ENCODE measurements around the gene ORMDL3. TPM values are rescaled to one million over a fixed set of nuclear protein-coding genes. Genes with fewer than 3 reads are reported as not detected.

ORMDL3 gene
- polyA plus RNA-seq, 1 donor from 2014 or later = 90.1 TPM

- H3F3A ChIP-seq (ENCODE audit: insufficient read depth, low read length, poor library complexity, severe bottlenecking) = no peaks in the 10 kb centered on the region
- H3K27me3 ChIP-seq (ENCODE audit: insufficient read depth, low read depth, low read length) = no peaks in the 10 kb centered on the region
- peak overlapping the region; percentile 70 for H3K4me2 ChIP-seq (ENCODE audit: low read length)
- H3K36me3 ChIP-seq (ENCODE audit: insufficient read depth, low read length) = no peaks in the 10 kb centered on the region
- H4K20me1 ChIP-seq (ENCODE audit: insufficient read depth) = no peaks in the 10 kb centered on the region
- peaks cover 15% of the 10 kb centered on the region for H3K79me2 ChIP-seq (replicated peaks; ENCODE audit: insufficient read depth, low read length)
- no peak overlapping the region for H3K27ac ChIP-seq (ENCODE audit: low read length)
- H3K9ac ChIP-seq (ENCODE audit: low read length) = peak overlapping the region; percentile 84
- peak overlapping the region; percentile 73 for H3K4me3 ChIP-seq (ENCODE audit: low read length)
- no peak for TF ChIP-seq EP300 (conservative IDR thresholded peaks at IDR 0.05; ENCODE audit: poor library complexity, severe bottlenecking)
- no peak for TF ChIP-seq EZH2 (IDR thresholded peaks at IDR 0.05; ENCODE audit: borderline replicate concordance, insufficient read depth, low read length, poor library complexity, severe bottlenecking)
- TF ChIP-seq REST (IDR thresholded peaks at IDR 0.05; ENCODE audit: borderline replicate concordance) = no peak
- no peak for TF ChIP-seq MXI1 (conservative IDR thresholded peaks at IDR 0.05; ENCODE audit: poor library complexity, severe bottlenecking)
- TF ChIP-seq POLR2AphosphoS5 (IDR thresholded peaks at IDR 0.05) = no peak
- no peak for TF ChIP-seq CTCF (IDR thresholded peaks at IDR 0.05; ENCODE audit: poor library complexity, severe bottlenecking)
- no peak for TF ChIP-seq RAD21 (conservative IDR thresholded peaks at IDR 0.05)
- TF ChIP-seq SMC3 (conservative IDR thresholded peaks at IDR 0.05; ENCODE audit: poor library complexity) = no peak
- no peak for TF ChIP-seq TAF1 (IDR thresholded peaks at IDR 0.05; ENCODE audit: low read depth)
- no peak overlapping the region for H2AFZ ChIP-seq (ENCODE audit: low read depth, low read length)
- no peaks in the 10 kb centered on the region for H3K9me3 ChIP-seq (ENCODE audit: low read length)
- no peaks in the 10 kb centered on the region for H3K9me2 ChIP-seq (ENCODE audit: insufficient read depth, low read length)
These were observed 1.2 kb downstream of the ORMDL3 start for GRCh38 chr17:39926135-39926587.

- TF ChIP-seq REST (IDR thresholded peaks at IDR 0.05; ENCODE audit: borderline replicate concordance) (no peak), TAF1 (IDR thresholded peaks at IDR 0.05; ENCODE audit: low read depth) (no peak), CTCF (IDR thresholded peaks at IDR 0.05; ENCODE audit: poor library complexity, severe bottlenecking) (no peak)
- Histone ChIP-seq H3K36me3 (ENCODE audit: insufficient read depth, low read length) (no peaks in the 10 kb centered on the region), H2AFZ (ENCODE audit: low read depth, low read length) (no peak overlapping the region), H3K9me2 (ENCODE audit: insufficient read depth, low read length) (no peaks in the 10 kb centered on the region), H3F3A (ENCODE audit: insufficient read depth, low read length, poor library complexity, severe bottlenecking) (no peaks in the 10 kb centered on the region), H3K4me3 (ENCODE audit: low read length) (peak overlapping the region; percentile 73), H3K4me2 (ENCODE audit: low read length) (no peak overlapping the region), H4K20me1 (ENCODE audit: insufficient read depth) (no peaks in the 10 kb centered on the region), H3K9ac (ENCODE audit: low read length) (peak overlapping the region; percentile 84), H3K27ac (ENCODE audit: low read length) (no peak overlapping the region), H3K79me2 (replicated peaks; ENCODE audit: insufficient read depth, low read length) (peaks cover 15% of the 10 kb centered on the region), H3K27me3 (ENCODE audit: insufficient read depth, low read depth, low read length) (no peaks in the 10 kb centered on the region), H3K9me3 (ENCODE audit: low read length) (no peaks in the 10 kb centered on the region)
These were observed 1.9 kb downstream of the ORMDL3 start for GRCh38 chr17:39925282-39926134.
